ENCODE measurements around the gene HDAC4.

- no peak for TF ChIP-seq EZH2 (IDR thresholded peaks at IDR 0.05; ENCODE audit: low read length)
- TF ChIP-seq, protein P1, sequence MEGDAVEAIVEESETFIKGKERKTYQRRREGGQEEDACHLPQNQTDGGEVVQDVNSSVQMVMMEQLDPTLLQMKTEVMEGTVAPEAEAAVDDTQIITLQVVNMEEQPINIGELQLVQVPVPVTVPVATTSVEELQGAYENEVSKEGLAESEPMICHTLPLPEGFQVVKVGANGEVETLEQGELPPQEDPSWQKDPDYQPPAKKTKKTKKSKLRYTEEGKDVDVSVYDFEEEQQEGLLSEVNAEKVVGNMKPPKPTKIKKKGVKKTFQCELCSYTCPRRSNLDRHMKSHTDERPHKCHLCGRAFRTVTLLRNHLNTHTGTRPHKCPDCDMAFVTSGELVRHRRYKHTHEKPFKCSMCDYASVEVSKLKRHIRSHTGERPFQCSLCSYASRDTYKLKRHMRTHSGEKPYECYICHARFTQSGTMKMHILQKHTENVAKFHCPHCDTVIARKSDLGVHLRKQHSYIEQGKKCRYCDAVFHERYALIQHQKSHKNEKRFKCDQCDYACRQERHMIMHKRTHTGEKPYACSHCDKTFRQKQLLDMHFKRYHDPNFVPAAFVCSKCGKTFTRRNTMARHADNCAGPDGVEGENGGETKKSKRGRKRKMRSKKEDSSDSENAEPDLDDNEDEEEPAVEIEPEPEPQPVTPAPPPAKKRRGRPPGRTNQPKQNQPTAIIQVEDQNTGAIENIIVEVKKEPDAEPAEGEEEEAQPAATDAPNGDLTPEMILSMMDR (optimal IDR thresholded peaks at IDR 0.05 in 1 of 3, IDR thresholded peaks at IDR 0.05 in 1 of 3, conservative IDR thresholded peaks at IDR 0.05 in 1 of 3; ENCODE audit: extremely low read depth in 1 of 3, insufficient read depth in 2 of 3, low read length in 3 of 3): no peak
Observed at GRCh38 chr2:239365782-239366435, 34.9 kb downstream of the HDAC4 start.
